Lower lobe of right lung (tissue), 2 donors: Measurements from ENCODE around the gene FAM81A. TPM values are rescaled to one million over a fixed set of nuclear protein-coding genes. Genes with fewer than 3 reads are reported as not detected.
A peak's percentile ranks its signal among the peaks of the same experiment; 100 is the strongest.

ENCODE experiments used
- ATAC-seq, 2 donors: fragments of 200-7000 bp; cut with Tn5 transposase; one replicate each; pipeline ENCODE4 v1.9.1; 2020 to 2022; ENCODE audit warnings: mild to moderate bottlenecking in 2 of 2, moderate library complexity in 2 of 2
- DNase-seq: peaks from one replicate; pipeline ENCODE4 v3.0.0-alpha.2; 2020
- H3K27ac ChIP-seq: fragments of 200-600 bp; one replicate; pipeline ENCODE4 v1.8.0; 2022
- H3K27me3 ChIP-seq: fragments of 200-600 bp; one replicate; pipeline ENCODE4 v1.8.0; 2022; ENCODE audit warnings: low read depth
- H3K36me3 ChIP-seq: fragments of 200-600 bp; one replicate; pipeline ENCODE4 v1.8.0; 2022; ENCODE audit warnings: mild to moderate bottlenecking
- H3K4me1 ChIP-seq: fragments of 200-600 bp; one replicate; pipeline ENCODE4 v1.8.0; 2022
- H3K4me3 ChIP-seq: fragments of 200-600 bp; one replicate; pipeline ENCODE4 v1.8.0; 2022; ENCODE audit warnings: mild to moderate bottlenecking
- H3K9me3 ChIP-seq: fragments of 200-600 bp; one replicate; pipeline ENCODE4 v1.8.0; 2022
- CTCF ChIP-seq: fragments of 200-600 bp; IDR thresholded peaks from one replicate; pipeline ENCODE4 v1.8.0; 2022; ENCODE audit warnings: antibody characterized with exemption, mild to moderate bottlenecking
- intact Hi-C: fragments of 100-400 bp; cut with DNase I; formaldehyde crosslinking; loops from one replicate; pipeline ENCODE4 v1.11.0; 2022
- long read RNA-seq: library from polyadenylated mRNA; unstranded; transcript quantifications from one replicate; pipeline ENCODE4 v2.0.0, GENCODE V29; 2021
- total RNA-seq: library from RNA; stranded (reverse); fragmentation: NEBNext Ultra II Directional; extraction: Animal tissue kit (Norgen Biotek cat#: 25700); gene quantifications from one replicate; pipeline ENCODE4 v1.2.1, GENCODE V29; 2021
- donor health status: DM: no; HTN: yes; CAD: no; lungs with severe emphysema.

FAM81A gene
- total RNA-seq: 1.8 TPM
- long read RNA-seq, partial matches to known transcripts: 0 of 1 reads
- long read RNA-seq, other reads (novel, unspliced or antisense): 1 of 1 reads

- intact Hi-C loops: no loop called here
- DNase-seq (peak; percentile 76), ATAC-seq (peak; percentile 86 to 90)
- peaks cover 18% of the 10 kb centered on the region for H3K4me1 ChIP-seq
- no peak for TF ChIP-seq CTCF
- H3K27ac ChIP-seq: no peak within 1 kb of the TSS
- H3K36me3 ChIP-seq: no peaks in the 10 kb centered on the region
- peaks cover 22% of the 10 kb centered on the region for H3K27me3 ChIP-seq
- H3K4me3 ChIP-seq: peak within 1 kb of the TSS; percentile 58
- no peaks in the 10 kb centered on the region for H3K9me3 ChIP-seq
These were observed at the start of gene FAM81A for GRCh38 chr15:59437817-59438624. FAM81A (plus strand) TSS chr15:59438186; CDS start chr15:59458627, 20,441 bp downstream.

- no peak for DNase-seq
- Histone ChIP-seq H3K4me1 (no peaks in the 10 kb centered on the region), H3K27me3 (no peaks in the 10 kb centered on the region), H3K27ac (no peak overlapping the region), H3K36me3 (no peaks in the 10 kb centered on the region), H3K9me3 (no peaks in the 10 kb centered on the region), H3K4me3 (no peak overlapping the region)
- no peak for TF ChIP-seq CTCF
- no peak for ATAC-seq
- intact Hi-C loops: no loop called here
These were observed 49.3 kb upstream of the FAM81A start for GRCh38 chr15:59388670-59389069.

- H3K27me3 ChIP-seq: no peaks in the 10 kb centered on the region
- H3K27ac ChIP-seq: no peak overlapping the region
- DNase-seq (no peak), ATAC-seq (no peak)
- no peak overlapping the region for H3K4me3 ChIP-seq
- no peaks in the 10 kb centered on the region for H3K9me3 ChIP-seq
- H3K36me3 ChIP-seq: no peaks in the 10 kb centered on the region
- no peak for TF ChIP-seq CTCF
- no peaks in the 10 kb centered on the region for H3K4me1 ChIP-seq
- intact Hi-C loops: no loop called here
These were observed 45.7 kb upstream of the FAM81A start for GRCh38 chr15:59392299-59392698.

- no peak overlapping the region for H3K27ac ChIP-seq
- no peak overlapping the region for H3K4me3 ChIP-seq
- H3K27me3 ChIP-seq: no peaks in the 10 kb centered on the region
- H3K36me3 ChIP-seq: no peaks in the 10 kb centered on the region
- DNase-seq (no peak), ATAC-seq (no peak)
- H3K9me3 ChIP-seq: no peaks in the 10 kb centered on the region
- TF ChIP-seq CTCF: no peak
- H3K4me1 ChIP-seq: no peaks in the 10 kb centered on the region
- intact Hi-C loops: no loop called here
These were observed 43.8 kb upstream of the FAM81A start for GRCh38 chr15:59394166-59394661.

- intact Hi-C loops: no loop called here
- H3K4me1 ChIP-seq: no peaks in the 10 kb centered on the region
- H3K27ac ChIP-seq: no peak overlapping the region
- TF ChIP-seq CTCF: no peak
- no peak overlapping the region for H3K4me3 ChIP-seq
- no peaks in the 10 kb centered on the region for H3K9me3 ChIP-seq
- DNase-seq: no peak
- no peaks in the 10 kb centered on the region for H3K36me3 ChIP-seq
- H3K27me3 ChIP-seq: no peaks in the 10 kb centered on the region
- ATAC-seq: no peak
These were observed 41.8 kb upstream of the FAM81A start for GRCh38 chr15:59396211-59396610.
